T-helper 1 cell (primary cell): ENCODE data around the gene HS6ST1.

Source experiments
- DNase-seq, 5 donors: peaks; one replicate each; pipeline ENCODE4 v3.0.0-alpha.2; 2012 to 2020

HS6ST1 gene

DNA sequence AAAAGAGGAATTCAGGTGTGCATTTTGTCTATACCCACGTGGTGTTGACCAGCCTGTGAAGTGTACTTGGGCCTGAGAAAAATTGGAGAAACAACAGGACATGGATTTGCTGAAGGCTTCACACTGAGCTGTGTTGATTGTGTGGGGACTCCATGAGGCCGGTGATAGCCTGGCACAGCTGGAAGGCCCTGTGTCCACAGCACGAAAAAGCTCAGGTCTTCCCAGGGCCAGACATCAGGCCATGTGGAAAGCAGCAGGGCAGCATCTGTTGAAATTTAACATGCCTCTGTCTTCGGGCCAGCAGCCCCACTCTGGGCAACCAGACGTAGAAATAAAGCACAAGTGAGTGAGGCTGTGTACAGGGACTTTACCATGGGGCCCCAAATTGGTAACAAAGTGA, 84.1 kb downstream of the HS6ST1 start:
- DNase-seq, result no peak

DNA sequence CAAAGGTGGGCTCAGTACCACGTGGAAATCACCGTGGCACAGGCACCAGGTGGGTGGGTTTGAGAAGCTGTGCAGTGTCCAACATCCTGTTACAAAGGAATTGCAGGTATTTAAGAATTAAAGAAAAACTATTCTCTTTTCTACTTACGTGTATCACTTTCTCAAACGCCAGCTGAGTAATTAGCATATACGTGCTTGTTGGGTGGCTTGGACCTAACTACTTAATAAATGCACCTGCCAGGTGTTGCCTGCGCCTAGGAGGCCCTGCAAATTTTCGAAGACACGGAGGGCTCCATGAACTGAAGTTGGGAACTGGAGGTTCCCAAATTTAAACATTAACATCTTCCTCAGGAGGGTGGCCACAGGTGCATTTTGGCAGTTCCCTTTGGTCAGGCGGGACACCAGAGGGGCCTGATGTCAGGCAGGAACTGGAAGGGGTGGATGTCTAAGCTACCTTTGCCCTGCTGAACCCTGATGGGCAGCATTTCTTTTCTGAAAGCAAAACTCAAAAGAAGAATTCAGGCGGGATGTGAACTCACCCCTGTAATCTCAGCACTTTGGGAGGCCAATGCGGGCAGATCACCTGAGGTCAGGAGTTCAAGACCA, 84.8 kb downstream of the HS6ST1 start:
- DNase-seq, result no peak

DNA sequence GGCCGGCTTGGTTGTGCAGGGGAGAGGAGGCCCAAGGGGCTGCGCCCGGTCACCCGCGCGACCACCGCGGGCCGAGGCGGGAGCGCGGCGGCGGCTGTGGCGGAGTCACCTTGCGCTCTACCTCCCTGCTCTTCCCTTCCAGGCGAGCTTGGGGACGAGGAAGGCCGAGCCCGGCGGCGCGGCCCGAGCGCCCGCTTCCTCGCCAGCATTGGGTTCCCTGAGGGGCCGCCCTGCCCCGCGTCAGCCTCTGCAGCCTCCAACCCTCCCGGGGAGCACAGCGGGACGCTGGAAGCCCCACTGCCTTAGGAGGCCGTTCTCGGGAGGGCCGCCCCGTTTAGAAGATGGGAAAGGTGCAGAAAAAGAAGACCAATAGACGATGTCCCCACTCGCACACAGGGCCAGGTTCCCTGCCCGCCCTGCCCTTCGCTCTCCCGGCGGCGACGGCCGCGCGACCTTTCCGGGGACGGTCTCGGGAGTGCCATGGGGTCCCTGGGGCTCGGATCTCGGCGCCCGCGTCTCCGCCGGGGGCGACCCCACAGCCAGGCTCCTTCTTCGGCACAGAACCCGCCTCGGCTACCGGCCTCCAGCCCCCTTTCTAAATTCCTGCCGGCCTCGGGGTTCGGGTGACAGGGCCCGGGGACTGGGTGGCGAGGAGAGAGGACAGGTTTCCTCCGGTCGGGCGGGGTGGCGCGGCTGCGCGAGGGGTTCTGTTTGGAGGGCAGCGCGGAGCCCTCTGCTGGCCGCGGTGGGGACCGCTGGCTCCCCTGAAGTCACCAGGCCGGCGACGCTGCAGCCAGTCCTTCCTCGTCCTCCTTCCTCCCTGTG, 85.5 kb downstream of the HS6ST1 start:
- DNase-seq, result peak; percentile 54 to 83 (median 68)

DNA sequence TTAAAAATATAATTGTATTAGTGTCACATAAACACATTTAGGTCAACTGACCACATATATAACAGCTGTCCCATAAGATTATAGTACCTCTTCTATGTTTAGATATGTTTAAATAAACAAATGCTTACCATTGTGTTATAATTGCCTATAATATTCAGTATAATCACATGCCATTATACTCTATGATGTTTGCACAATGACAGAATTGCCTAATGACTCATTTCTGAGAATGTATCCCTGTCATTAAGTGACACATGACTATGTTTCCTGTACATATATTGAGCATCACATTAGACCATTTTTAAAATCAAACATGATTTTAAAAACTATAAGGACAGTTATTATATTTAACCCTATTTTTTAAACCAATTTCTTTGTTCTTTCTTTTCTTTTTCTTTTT, 89.8 kb downstream of the HS6ST1 start:
- no peak for DNase-seq

DNA sequence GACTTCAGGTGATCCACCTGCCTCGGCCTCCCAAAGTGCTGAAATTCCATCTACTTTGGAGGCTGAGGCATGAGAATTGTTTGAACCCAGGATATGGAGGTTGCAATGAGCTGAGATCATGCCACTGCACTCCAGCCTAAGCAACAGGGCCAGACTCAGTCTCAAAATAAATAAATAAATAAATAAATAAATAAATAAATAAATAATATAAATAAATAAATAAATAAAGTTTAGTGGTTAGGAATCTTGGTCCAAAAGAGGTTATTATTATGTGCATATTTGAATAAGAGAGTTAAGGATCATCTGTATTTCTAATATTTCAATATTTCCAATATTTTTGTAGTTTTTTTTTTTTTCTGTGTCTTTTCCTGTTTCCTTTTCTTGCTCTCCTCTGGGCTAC, 90.8 kb downstream of the HS6ST1 start:
- no peak for DNase-seq

DNA sequence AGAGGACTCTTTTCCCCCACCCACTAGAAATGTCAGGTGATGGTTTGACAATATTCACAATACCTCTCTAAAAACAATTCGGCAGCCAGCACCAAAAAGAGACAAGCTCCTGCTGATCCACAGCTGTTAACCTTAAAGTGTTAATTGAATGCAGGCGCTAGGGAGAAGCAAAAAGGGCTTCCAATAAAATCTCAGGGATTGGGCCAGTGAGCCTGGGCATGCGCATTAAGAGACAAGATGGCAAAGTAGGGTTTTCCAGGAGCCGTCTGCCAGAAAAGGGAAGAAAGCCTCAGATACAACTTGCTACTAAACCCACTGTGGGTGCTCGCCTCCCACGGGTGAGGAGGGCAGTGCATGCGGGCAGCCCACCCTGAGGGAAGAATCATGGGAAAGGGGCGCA, 98.8 kb downstream of the HS6ST1 start:
- DNase-seq, result no peak

DNA sequence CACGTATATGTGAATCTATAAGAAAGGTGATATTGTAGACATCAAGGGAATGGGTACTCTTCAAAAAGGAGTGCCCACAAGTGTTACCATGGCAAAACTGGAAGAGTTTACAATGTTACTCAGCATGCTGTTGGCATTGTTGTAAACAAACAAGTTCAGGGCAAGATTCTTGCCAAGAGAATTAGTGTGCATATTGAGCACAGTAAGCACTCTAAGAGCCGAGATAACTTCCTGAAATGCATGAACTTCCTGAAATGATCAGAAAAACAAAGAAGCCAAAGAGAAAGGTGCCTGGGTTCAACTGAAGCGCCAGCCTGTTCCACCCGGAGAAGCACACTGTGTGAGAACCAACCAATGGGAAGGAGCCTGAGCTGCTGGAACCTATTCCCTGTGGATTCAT, 101.0 kb downstream of the HS6ST1 start:
- no peak for DNase-seq

DNA sequence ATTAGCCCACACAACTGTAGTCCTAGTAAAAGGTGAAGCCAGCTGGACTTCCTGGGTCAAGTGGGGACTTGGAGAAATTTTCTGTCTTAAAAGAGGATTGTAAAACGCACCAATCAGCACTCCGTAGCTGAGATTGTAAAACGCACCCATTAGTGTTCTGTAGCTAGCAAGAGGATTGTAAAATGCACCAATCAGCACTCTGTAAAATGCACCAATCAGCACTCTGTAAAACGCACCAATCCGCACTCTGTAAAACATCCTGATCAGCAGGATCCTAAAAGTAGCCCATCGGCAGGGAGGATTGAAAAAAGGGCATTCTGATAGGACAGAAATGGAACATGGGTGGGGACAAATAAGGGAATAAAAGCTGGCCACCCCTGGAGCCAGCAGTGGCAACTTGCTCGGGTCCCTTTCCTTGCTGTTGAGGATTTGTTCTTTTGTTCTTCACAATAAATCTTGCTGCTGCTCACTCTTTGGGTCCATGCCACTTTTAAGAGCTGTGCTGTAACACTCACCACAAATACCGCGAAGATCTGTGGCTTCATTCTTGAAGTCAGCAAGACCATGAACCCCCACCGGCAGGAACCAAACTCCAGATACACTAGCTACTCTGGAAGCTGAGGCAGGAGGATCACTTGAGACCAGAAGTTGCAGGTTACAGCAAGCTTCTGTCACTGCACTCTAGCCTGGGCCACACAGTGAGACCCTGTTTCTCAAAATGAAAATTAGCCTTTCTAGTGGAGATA, 102.6 kb downstream of the HS6ST1 start:
- DNase-seq, result no peak
